IPS-NIHi7 (cell line): ENCODE results near the gene GRIK3.

Source experiments
- DNase-seq: peaks from one replicate; pipeline ENCODE4 v3.0.0; 2012; ENCODE audit warnings: mixed read lengths; ENCODE audit errors: extremely low spot score

Gene GRIK3

GRCh38 chr1:37015713-37016112, 18.6 kb downstream of the GRIK3 start:
- DNase-seq, result no peak

GRCh38 chr1:37012226-37012625, 22.1 kb downstream of the GRIK3 start:
- DNase-seq, result no peak

- DNase-seq, result no peak
Measured at GRCh38 chr1:37010011-37010410, 24.3 kb downstream of the GRIK3 start.

GRCh38 chr1:37009521-37009920, 24.8 kb downstream of the GRIK3 start:
- DNase-seq, result no peak

GRCh38 chr1:37006132-37006868, 28.0 kb downstream of the GRIK3 start:
- DNase-seq, result no peak

GRCh38 chr1:37002898-37003297, 31.4 kb downstream of the GRIK3 start:
- DNase-seq, result no peak

- peak; percentile 56 for DNase-seq
Measured at GRCh38 chr1:37001703-37002102, 32.6 kb downstream of the GRIK3 start.

- DNase-seq, result no peak
Measured at GRCh38 chr1:36996106-36996505, 38.2 kb downstream of the GRIK3 start.

GRCh38 chr1:36994868-36995267, 39.4 kb downstream of the GRIK3 start:
- no peak for DNase-seq

GRCh38 chr1:36994294-36994693, 40.0 kb downstream of the GRIK3 start:
- no peak for DNase-seq

GRCh38 chr1:36992139-36992943, 42.0 kb downstream of the GRIK3 start:
- DNase-seq, result no peak

GRCh38 chr1:36991551-36991950, 42.8 kb downstream of the GRIK3 start:
- no peak for DNase-seq

GRCh38 chr1:36990928-36991327, 43.4 kb downstream of the GRIK3 start:
- DNase-seq, result no peak

GRCh38 chr1:36989241-36989640, 45.1 kb downstream of the GRIK3 start:
- DNase-seq, result no peak

- no peak for DNase-seq
Measured at GRCh38 chr1:36988741-36989193, 45.5 kb downstream of the GRIK3 start.

- no peak for DNase-seq
Measured at GRCh38 chr1:36988321-36988720, 46.0 kb downstream of the GRIK3 start.

GRCh38 chr1:36987276-36987675, 47.0 kb downstream of the GRIK3 start:
- DNase-seq, result no peak

GRCh38 chr1:36986241-36986985, 47.9 kb downstream of the GRIK3 start:
- no peak for DNase-seq

GRCh38 chr1:36984675-36985074, 49.6 kb downstream of the GRIK3 start:
- no peak for DNase-seq

- no peak for DNase-seq
Measured at GRCh38 chr1:36984026-36984425, 50.3 kb downstream of the GRIK3 start.

- peak; percentile 33 for DNase-seq
Measured at GRCh38 chr1:36982709-36983108, 51.6 kb downstream of the GRIK3 start.
